Activated CD8-positive, alpha-beta memory T cell treated with anti-CD3 and anti-CD28 coated beads for 36 hours (primary cell): ENCODE results near the gene DAP. TPM values are rescaled to one million over a fixed set of nuclear protein-coding genes. Genes with fewer than 3 reads are reported as not detected.
"Not testable (repeated sequence)": the region's sequence is repeated elsewhere in the genome, so short reads cannot be mapped to it uniquely, and the experiment has no call there.

Source experiments
- CTCF ChIA-PET: fragments of 350-600 bp; sonication (Branson Sonifier 250); formaldehyde crosslinking; loops from one replicate; lab custom pipeline; 2021; ENCODE audit warnings: antibody characterized with exemption; lab: Charles Lee
- POLR2A ChIA-PET: fragments of 350-600 bp; sonication (Branson Sonifier 250); formaldehyde crosslinking; loops from one replicate; lab custom pipeline; 2021; ENCODE audit warnings: antibody characterized with exemption; lab: Charles Lee
- total RNA-seq, 2 experiments: library from RNA; stranded (reverse); gene quantifications; one replicate each; pipeline ENCODE4 v1.2.3, GENCODE V29; 2021

Gene DAP
- total RNA-seq, 2 experiments from 2014 or later, result 55.8 to 58.7 TPM

DNA sequence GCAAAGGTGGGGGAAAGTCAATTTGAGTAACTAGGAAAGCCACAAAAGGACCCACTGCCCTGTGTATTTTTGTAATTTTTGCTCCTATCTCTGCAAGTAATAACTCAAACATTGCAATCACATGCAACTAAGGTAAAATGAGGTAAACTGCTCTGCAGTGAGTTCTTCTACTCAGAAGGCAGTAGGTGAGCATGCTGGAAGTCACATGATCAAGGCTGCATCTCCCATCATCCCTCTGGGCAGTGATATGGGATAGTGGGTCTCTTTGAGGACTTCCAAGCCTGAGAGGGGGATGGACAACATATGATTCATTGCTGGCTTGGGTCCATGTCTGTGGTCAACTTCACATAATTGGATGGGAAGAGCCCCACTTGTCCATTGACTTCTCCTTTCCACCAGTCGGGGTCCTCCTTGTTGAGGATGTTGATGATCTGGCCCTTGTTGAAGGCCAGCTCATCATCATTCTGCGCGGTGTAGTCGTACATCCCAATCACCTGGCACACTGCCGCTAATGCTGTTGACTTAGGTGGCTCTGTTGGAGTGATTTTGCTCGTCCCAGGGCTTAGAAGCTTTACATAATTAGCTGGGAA lies 96.8 kb downstream of the DAP start:
- POLR2A ChIA-PET, CTCF ChIA-PET: not testable (repeated sequence)

DNA sequence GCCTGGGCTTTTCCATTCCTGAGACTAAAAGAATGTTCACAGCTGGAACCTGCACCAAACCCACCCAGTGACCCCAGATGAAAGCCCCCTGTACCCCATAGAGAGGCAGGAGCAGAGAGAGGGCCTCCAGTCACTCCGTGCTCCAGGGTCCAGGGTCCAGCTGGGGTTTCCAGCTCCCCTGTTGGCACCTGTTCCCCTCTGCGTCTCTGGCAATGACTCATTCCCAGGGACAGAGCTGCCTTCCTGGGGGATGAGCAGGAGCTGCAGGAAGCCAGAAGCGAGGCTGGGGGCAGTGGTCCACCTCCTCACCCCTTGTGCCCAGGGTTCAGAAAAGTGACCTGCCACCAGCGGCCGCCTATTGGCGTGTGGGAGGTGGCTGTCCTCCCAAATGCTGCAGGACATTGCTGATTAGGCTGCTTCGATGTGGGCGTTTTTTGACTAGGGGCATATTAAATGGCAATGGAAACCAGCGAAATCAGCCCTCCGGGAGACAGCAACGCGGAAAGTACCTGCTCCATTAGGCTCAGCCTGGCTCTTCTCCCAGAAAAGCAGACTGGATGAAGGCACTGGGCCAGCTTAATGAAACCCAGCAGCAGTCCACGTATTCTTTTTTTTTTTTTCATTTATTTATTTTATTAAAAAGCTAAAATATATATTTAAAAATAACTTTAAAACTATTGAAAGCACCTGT lies 97.4 kb downstream of the DAP start:
- ChIA-PET POLR2A (no interaction called here), CTCF (no interaction called here)

DNA sequence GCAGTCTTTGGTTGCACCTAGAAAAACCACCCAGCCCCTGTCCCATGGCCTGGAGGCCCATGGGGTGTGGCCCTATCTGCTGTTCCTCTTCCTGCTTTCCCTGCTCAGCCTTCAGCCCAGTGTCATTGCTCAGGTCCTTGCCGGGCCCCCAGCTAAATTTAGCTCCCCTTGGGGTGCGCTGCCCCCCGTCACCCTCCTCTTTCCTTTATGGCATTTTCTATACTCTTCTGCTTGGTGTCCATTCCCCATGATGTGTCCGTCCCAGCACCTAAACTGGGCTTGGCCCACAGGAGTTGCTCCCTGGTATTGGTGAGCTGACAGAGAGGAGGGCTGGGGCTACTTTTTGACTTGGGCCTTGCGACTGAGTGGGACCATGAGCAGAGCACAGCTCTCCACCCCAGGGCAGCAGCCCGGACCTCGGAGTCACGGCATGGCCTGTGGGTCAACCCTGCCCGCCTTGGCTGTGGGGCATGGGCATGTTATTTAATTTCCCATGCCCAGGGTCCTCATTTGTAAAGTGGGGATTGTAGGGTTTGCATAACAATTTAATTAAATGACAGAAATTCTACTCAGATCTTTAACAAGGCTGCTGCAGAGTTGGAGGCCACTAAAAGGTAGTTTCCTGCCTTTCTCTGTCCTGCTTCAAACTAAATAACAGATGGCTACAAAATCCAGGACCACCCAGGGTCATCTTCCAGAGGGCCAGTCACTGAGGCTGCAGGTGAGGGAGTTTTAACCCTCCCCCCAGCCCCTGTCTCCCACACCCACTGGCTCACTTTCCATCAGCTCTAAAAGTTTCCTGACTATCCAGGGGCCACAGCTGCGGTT lies 98.2 kb downstream of the DAP start:
- CTCF ChIA-PET, result no interaction called here
- POLR2A ChIA-PET, result no interaction called here

DNA sequence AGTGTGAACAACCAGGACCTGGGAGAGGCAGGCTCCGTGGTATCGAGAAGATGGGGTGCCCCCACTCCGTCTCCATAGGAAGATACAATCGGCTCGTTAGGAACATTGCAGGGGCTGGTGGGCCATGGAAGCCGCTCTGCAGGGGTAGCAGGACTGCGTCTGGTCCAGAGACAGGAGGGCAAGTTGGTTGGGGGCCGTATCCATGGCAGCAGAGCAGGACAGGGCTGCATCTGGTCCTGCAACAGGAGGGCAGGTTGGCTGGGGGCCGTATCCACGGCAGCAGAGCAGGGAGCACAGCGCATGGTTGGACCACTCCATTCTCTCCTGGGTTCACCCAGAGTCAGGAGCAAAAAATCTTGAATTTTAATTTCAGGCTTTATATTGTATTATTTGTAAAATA lies 99.0 kb downstream of the DAP start:
- ChIA-PET POLR2A (no interaction called here), CTCF (no interaction called here)

DNA sequence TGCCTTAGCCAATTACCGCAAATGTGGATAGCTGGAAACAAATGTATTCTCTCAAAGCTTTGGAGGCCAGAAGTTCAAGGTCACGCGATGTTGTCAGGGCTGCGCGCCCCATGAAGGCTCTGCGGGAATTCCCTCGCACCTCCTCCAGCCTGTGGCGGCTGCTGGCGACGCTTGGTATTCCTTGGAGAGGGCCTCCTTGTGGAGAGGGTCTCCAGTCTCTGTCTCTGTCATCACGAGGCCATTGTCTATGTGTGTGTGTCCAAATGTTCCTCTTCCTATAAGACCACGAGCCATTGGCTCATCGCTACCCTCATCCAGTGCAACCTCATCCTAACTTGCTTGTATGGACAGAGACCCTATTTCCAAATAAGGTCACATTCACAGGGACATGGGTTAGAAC lies 99.6 kb downstream of the DAP start:
- CTCF ChIA-PET, result no interaction called here
- POLR2A ChIA-PET, result no interaction called here

DNA sequence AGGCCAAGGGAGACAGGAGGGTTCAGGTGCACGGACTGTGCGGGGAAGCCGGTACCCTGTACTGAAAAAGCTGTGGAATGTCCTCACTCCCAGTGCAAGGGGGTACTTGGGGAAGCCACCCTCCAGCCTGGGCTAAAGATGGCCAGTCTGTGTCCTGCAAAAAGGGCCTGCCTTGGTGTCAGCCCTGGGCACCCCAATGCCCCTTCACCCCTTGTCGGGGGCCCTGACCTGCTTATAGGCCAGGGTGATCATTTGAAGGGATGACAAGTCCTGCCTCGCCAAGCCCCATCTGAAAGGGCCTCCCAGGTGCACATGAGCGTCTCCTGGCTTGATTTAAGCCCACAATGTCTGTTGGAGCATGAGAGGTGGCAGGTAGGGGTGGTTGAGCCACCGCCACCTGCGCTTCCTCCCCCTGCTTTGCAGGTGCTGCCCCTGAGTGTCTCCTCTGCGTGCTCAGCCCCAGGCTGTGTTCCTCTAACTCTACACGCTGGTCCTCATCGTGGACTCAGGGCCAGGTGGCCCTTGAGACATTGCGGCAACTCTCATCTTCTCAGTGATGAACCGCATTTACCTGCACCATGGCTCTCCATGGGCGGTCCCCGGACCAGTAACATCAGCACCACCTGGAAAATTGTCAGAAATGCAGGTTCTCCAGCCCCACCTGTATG lies 100.2 kb downstream of the DAP start:
- ChIA-PET CTCF (no interaction called here), POLR2A (no interaction called here)

DNA sequence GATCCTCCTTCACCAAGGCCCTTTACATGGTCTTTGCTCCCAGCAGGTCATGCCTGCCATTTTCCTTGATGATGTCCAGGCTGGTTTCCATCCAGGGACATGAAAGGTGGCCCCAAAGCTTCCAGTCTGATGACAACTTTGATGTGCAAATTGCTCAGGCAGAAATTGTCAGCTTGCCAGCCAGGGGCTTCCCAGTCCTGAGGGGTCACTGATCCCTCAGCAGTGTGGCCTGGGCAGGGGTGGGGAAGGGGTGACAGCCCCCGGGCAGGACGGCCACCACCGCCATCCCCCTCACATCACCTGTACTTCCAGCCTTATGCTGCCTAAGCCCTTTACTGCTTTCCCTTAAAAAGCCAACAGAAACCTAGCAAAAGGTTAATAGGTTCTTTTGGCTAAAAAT lies 100.9 kb downstream of the DAP start:
- CTCF ChIA-PET, result no interaction called here
- POLR2A ChIA-PET, result no interaction called here

DNA sequence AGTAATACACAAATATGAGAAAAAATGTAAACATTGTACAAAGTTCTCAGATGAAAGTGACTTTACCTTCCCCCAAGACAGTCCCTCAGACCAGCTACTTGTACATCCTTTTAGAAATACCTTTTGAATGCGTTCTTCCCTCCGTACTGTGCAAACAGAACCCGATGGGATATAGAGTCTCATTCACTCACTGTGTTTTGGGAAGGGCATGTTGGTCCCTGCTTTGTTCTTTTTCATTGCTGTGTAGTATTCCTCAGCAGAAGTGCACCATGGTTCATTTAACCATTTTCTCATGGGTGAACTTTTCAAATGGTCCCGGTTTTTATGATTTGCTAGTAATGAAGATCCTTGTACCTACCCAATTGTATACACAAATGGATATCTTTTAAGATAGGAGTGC lies 102.8 kb downstream of the DAP start:
- CTCF ChIA-PET, result no interaction called here
- POLR2A ChIA-PET, result no interaction called here

DNA sequence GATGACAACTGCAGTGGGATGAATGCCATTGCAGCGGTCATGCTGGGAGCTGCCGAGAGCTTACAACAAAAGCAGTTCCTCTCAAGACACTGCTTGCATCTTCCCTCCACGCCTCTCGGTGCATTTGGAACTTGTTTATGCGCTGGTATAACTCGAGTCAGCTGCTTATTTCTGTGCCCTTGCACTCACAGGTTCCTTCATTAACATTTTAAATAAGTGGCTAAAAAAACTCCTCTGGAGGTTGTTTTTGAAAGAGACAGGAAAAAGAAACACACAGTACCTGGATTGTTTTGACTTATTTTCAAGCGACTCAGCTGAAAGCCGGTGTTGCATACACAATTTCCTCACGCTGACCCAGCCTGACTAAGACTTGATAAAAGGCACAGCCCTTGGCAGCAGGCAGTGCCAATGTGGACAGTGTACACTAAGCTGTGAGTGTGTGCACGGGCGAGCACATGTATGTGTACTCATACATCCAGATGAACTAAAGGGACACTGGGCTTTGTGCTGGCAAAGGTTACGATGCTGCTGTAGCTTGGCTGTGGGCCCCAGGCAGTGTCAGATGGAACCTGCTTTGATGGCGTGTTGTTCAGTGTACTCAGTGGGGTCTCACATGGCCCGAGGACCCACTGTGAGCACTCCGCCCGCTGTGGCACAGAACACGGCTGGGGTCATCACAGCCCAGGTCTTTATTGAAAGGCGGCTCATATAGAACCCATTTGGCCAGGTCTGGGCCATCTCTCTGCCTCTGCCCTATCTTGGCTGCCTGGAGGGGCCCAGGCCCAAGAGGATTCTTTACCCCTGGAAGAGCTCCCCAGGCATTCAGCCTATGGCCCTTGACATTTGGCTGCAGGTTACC lies 104.8 kb downstream of the DAP start:
- CTCF ChIA-PET, result interaction anchor here (0.6 kb wide), 2 partner anchors 377 to 858 kb away, joined by 3 read pairs; no protein-coding TSS in a partner anchor
- POLR2A ChIA-PET, result no interaction called here

DNA sequence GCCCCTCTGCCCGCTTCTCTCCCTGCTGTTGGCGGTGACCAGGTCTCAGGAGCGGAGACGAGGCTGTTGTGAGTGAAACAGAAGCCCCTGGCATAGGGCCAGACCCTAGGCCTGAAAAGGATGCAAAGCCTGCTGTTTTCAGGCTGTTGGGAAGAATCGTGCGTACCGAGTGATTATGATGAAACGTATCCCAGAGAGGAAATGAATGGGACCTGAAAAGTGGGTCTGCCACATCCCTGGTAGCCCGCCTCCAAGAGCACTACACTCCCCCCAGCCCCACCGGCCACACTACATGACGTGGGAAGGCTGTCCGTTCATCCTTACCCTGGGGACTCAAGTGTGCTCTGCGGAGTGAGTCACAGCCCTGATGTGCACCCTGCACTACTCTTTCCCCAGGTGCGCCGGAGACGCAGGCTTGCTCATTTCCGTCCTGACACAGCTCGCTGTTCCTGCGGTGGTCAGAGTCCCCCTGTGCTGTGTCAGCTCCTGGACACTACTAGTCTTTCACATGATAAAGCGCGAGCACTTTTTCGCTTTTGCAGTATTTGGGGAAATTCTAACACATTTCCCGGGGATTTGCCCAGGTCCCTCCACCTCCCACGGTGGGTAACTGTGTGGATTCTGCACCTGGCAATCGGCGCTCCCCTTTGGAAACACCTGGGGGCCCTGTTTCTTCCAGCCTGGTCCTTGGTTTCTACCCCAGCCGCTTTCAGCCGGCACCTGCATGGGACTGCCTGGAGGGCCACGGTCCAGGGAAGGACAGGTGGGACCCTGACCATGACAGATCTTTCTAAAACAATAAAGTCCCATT lies 105.7 kb downstream of the DAP start:
- CTCF ChIA-PET, result no interaction called here

DNA sequence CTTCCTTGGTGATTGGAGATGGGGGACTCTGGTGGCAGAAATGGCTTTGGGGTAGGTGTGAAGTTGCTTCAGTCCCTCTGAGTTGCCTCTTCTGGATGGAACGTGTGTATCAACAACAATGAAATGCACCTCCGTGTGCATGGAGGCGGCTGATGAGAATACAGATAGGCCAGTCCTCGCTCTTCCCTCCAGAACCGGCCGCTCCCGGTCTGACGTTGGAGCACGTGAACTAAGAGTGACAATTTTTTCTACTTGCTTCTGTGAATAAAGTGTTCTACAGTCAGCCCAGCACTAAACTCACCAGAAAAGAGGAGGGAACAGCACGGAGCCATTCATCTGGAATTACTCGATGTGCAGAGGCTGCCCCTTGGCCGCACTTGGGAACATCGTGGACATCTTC lies 106.5 kb downstream of the DAP start:
- CTCF ChIA-PET, result no interaction called here

More for the DNA sequence above, 105.7 kb downstream of the DAP start:
- POLR2A ChIA-PET, result no interaction called here

DNA sequence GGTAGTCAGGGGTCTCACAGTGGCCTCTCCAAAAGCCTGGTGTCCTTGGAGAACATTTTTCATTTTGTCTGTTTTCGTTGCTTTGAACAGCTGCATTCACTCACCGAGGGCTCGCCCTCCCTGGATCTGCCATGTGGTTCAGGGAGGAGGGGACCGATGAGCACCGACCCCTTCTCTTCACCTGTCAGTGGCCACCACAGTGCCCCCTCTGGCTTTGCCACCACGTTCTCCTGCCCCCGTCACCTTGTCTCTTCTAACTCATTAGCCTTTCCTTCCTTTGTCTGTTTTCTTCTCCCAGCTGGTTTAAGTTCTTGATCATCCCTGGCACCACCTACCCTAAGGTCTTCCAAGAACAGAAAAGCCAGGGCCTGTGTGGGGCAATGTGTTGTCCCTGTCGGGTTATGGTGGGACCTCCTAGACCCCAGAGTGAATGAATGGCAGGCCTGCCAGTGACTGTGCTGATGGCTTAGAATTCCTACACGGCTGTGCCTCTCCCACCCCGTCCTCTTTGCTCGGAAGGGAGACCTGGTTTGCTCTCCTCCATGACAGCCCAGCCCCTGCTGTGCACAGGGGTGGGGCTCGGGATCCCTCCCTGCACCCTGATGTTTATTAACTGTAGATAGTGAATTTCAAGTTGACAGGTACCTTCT lies 107.2 kb downstream of the DAP start:
- CTCF ChIA-PET, result no interaction called here
- POLR2A ChIA-PET, result no interaction called here

More for the DNA sequence above, 106.5 kb downstream of the DAP start:
- POLR2A ChIA-PET, result no interaction called here

DNA sequence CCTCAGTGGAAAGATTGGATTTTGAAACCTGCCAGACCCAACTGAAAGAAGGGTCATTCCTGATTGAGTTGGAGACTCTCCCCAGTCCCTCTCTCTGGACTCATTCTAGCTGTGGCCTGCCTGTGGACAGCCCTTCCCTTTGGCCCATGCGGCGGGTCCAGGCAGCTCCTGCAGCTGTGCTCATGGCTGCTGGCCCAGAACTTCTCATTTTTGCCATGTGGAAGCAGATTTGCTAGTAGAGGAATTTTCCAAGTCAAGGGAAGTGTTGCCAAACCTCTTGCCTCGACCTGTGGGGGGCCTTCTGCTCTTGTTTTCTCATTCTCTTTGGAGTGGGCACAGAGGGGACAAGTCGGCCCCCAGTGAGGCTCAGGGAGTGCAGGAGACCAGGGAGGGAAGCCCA lies 108.0 kb downstream of the DAP start:
- ChIA-PET CTCF (no interaction called here), POLR2A (no interaction called here)

DNA sequence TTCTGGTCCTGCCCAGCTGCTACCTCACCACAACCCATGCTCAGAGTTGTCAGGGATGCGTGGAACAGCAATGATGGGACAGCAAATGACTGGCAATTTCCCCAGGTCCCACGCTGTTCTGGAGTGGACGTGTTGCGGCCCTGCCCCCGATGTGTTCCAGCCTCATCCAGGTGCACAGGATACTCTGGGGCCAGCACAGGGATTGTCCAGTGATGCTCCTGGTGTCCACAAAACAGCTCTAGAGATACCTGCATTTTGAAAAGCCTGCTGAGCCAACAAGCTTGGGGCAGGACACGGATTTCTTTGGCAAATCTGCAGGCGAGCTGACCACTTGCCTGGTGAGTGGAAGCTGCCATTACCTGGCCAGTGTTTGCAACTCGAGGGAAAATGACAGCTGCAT lies 108.4 kb downstream of the DAP start:
- POLR2A ChIA-PET, result no interaction called here
- CTCF ChIA-PET, result no interaction called here

DNA sequence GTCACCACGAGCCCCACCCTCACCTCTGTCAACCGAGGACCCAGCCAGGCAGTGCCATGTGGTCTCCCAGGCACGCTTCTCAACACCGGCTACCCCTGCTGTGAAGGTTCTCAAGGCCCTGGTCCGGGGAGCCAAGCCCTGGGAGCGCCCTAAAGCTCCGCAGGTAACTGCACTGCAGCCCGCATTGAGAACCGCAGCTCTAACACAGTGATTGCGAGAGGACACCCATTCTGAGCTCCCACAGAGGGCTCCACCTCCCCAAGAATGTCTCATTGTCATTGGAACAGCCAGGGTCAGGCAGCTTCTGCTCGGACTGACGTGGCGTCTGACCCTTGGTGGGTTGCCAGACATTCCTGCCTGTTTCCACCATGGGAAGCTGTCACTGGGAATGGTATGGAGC lies 108.9 kb downstream of the DAP start:
- ChIA-PET POLR2A (no interaction called here), CTCF (no interaction called here)

DNA sequence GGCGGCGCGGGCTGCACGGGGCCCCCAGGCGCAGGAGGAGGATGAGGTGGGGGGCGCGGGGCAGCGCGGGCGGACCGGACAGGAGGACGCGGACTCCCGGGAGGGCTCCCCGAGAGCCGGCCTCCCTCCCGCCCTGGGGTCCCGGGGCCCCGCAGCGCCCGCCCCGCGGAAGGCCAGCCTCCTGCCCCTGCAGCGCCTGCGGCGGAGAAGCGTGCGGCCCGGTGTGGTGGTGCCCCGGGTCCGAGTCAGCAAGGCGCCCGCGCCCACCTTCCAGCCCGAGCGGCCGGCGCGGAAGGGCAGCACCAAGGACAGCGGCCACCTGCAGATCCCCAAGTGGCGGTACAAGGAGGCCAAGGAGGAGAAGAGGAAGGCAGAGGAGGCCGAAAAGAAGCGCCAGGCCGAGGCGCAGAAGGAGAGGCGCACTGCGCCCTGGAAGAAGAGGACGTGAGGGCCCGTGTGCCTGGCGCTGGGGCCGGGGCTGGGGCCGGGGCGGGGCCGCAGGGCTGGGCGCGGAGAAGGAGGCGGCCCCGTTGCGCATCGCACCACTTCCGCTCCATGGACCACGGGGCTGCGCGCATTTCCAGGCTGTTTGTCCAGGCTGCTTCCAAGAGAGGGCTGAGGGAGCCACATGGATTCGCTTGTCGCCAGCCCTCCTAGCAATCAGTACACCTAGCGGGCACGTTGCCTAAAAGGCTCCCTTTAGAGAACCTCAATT lies 111.2 kb downstream of the DAP start:
- CTCF ChIA-PET, result no interaction called here

More for the DNA sequence above, 111.2 kb downstream of the DAP start:
- POLR2A ChIA-PET, result no interaction called here
